ENCODE results near the gene H3-3A. TPM values are rescaled to one million over a fixed set of nuclear protein-coding genes. Genes with fewer than 3 reads are reported as not detected.
A peak's percentile ranks its signal among the peaks of the same experiment; 100 is the strongest.

H3-3A gene
- total and polyA plus RNA-seq, 10 donors = 362 to 1,089 (median 575) TPM

DNA sequence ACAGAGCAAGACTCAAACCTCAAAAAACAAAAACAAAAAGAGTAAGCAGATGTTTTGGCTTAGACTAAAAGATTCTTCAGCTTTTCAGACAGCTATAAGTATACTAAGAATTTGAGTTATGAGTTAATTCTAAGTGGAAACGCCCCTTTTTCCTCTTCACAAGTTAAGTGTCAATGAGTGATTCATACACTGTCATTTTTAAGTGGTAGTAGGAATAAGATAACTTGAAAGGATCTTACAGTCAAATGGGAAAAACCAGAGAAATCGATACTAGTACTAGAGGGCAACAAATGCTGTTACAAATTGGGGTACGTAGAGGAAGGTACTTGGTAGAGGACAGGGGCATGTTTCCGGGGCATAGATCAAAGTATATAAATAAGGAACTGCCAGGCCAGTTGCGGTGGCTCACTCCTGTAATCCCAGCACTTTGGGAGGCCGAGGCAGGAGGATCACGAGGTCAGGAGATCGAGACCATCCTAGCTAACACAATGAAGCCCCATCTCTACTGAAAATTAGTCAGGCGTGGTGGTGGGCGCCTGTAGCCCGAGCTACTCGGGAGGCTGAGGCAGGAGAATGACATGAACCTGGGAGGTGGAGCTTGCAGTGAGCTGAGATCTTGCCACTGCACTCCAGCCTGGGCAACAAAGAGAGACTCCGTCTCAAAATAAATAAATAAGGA lies 7.4 kb downstream of the H3-3A start:
- DNase-seq = no peak
- peaks cover 5 to 96% (median 81%) of the 10 kb centered on the region in 6 donors for H3K36me3 ChIP-seq
- TF ChIP-seq POLR2A (IDR thresholded peaks at IDR 0.05) = no peak
- TF ChIP-seq POLR2AphosphoS5 (IDR thresholded peaks at IDR 0.05) = peak in 2 of 3 donors; percentile 41 to 45
- H3K27me3 ChIP-seq (replicated peaks in 1 of 7) = no peaks in the 10 kb centered on the region
- H3K4me3 ChIP-seq = no peak overlapping the region
- peaks cover 41 to 83% (median 58%) of the 10 kb centered on the region in 6 donors for H3K4me1 ChIP-seq
- H3K9me3 ChIP-seq = no peaks in the 10 kb centered on the region
- H3K27ac ChIP-seq = peak overlapping the region in 1 of 8 donors; percentile 16
- intact Hi-C loops (cut with DNase I; ENCODE audit: low total_unique reads) = loop anchor here (2.0 kb wide), 1 partner anchor 53 kb away; no protein-coding TSS in a partner anchor
- WGBS, 5 donors = 79 to 84% (median 82%) methylated on average over 13 of the region's 13 CpGs

DNA sequence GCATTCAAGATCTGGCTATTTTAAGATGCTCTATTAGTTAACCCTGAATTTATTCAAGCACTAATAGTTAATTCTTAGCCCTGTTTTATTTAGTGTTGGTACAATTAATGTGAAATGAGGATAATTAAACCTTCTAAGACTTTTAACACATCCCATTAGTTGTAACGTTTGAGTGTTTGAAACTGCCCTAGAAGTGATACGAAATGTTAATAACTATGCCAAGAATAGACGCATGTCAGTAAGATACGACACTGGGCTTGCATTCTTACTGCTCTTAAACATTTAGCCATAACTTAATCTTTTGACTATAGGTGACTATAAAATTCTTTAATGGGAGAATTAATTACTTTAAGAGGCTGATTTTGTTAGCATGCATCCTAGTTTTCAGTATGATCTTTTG lies 9.8 kb downstream of the H3-3A start:
- H3K36me3 ChIP-seq = peaks cover 2 to 84% (median 63%) of the 10 kb centered on the region in 6 donors
- 76 to 83% (median 81%) methylated on average over 4 of the region's 4 CpGs for WGBS, 5 donors
- no peak overlapping the region for H3K27ac ChIP-seq
- no peaks in the 10 kb centered on the region for H3K9me3 ChIP-seq
- TF ChIP-seq, protein P1, sequence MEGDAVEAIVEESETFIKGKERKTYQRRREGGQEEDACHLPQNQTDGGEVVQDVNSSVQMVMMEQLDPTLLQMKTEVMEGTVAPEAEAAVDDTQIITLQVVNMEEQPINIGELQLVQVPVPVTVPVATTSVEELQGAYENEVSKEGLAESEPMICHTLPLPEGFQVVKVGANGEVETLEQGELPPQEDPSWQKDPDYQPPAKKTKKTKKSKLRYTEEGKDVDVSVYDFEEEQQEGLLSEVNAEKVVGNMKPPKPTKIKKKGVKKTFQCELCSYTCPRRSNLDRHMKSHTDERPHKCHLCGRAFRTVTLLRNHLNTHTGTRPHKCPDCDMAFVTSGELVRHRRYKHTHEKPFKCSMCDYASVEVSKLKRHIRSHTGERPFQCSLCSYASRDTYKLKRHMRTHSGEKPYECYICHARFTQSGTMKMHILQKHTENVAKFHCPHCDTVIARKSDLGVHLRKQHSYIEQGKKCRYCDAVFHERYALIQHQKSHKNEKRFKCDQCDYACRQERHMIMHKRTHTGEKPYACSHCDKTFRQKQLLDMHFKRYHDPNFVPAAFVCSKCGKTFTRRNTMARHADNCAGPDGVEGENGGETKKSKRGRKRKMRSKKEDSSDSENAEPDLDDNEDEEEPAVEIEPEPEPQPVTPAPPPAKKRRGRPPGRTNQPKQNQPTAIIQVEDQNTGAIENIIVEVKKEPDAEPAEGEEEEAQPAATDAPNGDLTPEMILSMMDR (IDR thresholded peaks at IDR 0.05 in 8 of 11, conservative IDR thresholded peaks at IDR 0.05 in 3 of 11) = no peak
- no peak for TF ChIP-seq POLR2AphosphoS5 (IDR thresholded peaks at IDR 0.05)
- no peak for TF ChIP-seq POLR2A (IDR thresholded peaks at IDR 0.05)
- H3K4me3 ChIP-seq = no peak overlapping the region
- DNase-seq = no peak
- H3K27me3 ChIP-seq (replicated peaks in 1 of 7) = no peaks in the 10 kb centered on the region
- intact Hi-C loops (cut with DNase I; ENCODE audit: low total_unique reads) = no loop called here
- H3K4me1 ChIP-seq = peaks cover 17 to 59% (median 34%) of the 10 kb centered on the region in 6 donors

DNA sequence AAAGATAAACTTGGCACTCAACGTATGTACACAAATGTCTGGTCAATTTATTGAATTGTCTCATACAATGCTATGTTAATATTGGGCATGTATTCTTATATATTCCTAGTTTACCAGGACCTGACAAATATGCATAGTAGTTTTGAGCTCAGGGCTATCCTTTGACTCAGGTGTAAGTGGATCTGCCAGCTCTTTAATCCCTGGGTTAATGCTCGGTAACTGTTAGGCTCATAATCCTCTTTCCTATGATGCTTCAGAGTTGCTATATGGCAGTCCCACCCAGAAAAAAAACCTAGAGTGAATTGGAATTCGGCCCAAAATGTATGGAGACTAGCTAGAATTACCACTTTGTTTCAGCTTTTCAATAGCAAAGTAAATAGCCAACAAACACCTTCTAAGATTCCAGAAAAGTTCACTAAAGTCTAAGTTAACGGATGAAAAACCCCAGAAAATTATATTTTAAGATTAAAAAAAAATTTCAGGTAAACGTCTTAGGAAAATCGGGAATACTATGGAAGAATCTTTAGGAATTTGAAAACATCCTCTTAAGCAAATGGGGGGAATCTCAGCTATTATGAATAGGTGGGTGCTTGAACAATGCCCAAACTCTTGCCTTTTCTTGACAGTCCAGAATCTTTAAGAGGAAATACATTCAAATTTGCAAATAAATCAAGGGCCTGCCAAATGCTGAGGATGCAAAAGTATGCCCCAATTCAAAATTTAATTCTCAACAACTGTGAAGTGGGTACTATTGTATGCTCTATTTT lies 10.9 kb downstream of the H3-3A start:
- H3K4me3 ChIP-seq = no peak overlapping the region
- no peaks in the 10 kb centered on the region for H3K9me3 ChIP-seq
- intact Hi-C loops (cut with DNase I; ENCODE audit: low total_unique reads) = no loop called here
- no peak for DNase-seq
- whole genome bisulfite sequencing, 5 donors = 53 to 59% (median 58%) methylated on average over 6 of the region's 6 CpGs
- peaks cover 2 to 74% (median 55%) of the 10 kb centered on the region in 6 donors for H3K36me3 ChIP-seq
- no peak overlapping the region for H3K27ac ChIP-seq
- H3K27me3 ChIP-seq (replicated peaks in 1 of 7) = no peaks in the 10 kb centered on the region
- H3K4me1 ChIP-seq = peaks cover 8 to 49% (median 24%) of the 10 kb centered on the region in 6 donors
- TF ChIP-seq, protein P1 (IDR thresholded peaks at IDR 0.05 in 8 of 11, conservative IDR thresholded peaks at IDR 0.05 in 3 of 11) = no peak
- no peak for TF ChIP-seq POLR2AphosphoS5 (IDR thresholded peaks at IDR 0.05)
- TF ChIP-seq POLR2A (IDR thresholded peaks at IDR 0.05) = no peak

DNA sequence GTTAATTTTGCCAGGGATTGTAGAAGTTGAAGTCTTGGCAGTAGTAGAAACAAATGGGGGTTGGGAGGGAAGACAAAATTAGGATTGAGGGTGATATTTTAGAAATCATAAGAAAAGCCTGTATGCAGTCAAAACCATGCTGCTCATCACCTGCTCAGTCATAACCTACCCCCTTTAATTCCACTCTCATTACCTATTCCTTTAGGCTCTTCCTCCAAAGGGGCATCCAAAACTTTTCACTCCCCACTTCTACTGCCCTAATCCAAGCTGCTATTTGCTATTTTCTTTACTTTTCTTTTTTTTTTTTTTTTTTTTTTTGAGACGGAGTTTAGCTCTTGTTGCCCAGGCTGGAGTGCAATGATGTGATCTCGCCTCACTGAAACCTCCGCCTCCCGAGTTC lies 11.5 kb downstream of the H3-3A start:
- no peak overlapping the region for H3K27ac ChIP-seq
- no peaks in the 10 kb centered on the region for H3K9me3 ChIP-seq
- H3K36me3 ChIP-seq = peaks cover 2 to 67% (median 51%) of the 10 kb centered on the region in 6 donors
- H3K27me3 ChIP-seq (replicated peaks in 1 of 7) = no peaks in the 10 kb centered on the region
- TF ChIP-seq POLR2A (IDR thresholded peaks at IDR 0.05) = no peak
- TF ChIP-seq, protein P1 (IDR thresholded peaks at IDR 0.05 in 8 of 11, conservative IDR thresholded peaks at IDR 0.05 in 3 of 11) = no peak
- TF ChIP-seq POLR2AphosphoS5 (IDR thresholded peaks at IDR 0.05) = no peak
- intact Hi-C loops (cut with DNase I; ENCODE audit: low total_unique reads) = no loop called here
- H3K4me3 ChIP-seq = no peak overlapping the region
- no peak for DNase-seq
- H3K4me1 ChIP-seq = peaks cover 5 to 42% (median 17%) of the 10 kb centered on the region in 6 donors
- 90 to 95% (median 93%) methylated on average over 4 of the region's 4 CpGs for WGBS, 5 donors

All from spleen (tissue), 11 donors.